Parathyroid adenoma (tissue), 2 donors: ENCODE results near the gene CCDC137.

Experiments used
- H2AFZ ChIP-seq: fragments of 300-600 bp; sonication (generic); one replicate; pipeline ENCODE4 v1.7.0; 2017; ENCODE audit warnings: antibody characterized with exemption, mild to moderate bottlenecking
- H3K27ac ChIP-seq: fragments of 300-600 bp; sonication (generic); one replicate; pipeline ENCODE4 v1.7.0; 2017
- H3K27me3 ChIP-seq: fragments of 300-600 bp; sonication (generic); one replicate; pipeline ENCODE4 v1.7.0; 2017; ENCODE audit warnings: low read length; ENCODE audit not compliant: control insufficient read depth, insufficient read depth
- H3K36me3 ChIP-seq: fragments of 300-600 bp; sonication (generic); one replicate; pipeline ENCODE4 v1.7.0; 2017; ENCODE audit warnings: low read length; ENCODE audit not compliant: control insufficient read depth, insufficient read depth
- H3K4me1 ChIP-seq: fragments of 300-600 bp; sonication (generic); one replicate; pipeline ENCODE4 v1.7.0; 2017; ENCODE audit warnings: control low read depth
- H3K4me2 ChIP-seq: fragments of 300-600 bp; sonication (generic); one replicate; pipeline ENCODE4 v1.7.0; 2017; ENCODE audit warnings: low read length
- H3K4me3 ChIP-seq: fragments of 300-600 bp; sonication (generic); one replicate; pipeline ENCODE4 v1.7.0; 2017; ENCODE audit warnings: low read depth, low read length
- H3K79me2 ChIP-seq: fragments of 300-600 bp; sonication (generic); one replicate; pipeline ENCODE4 v1.7.0; 2017; ENCODE audit warnings: control low read depth
- H3K9ac ChIP-seq: fragments of 300-600 bp; sonication (generic); one replicate; pipeline ENCODE4 v1.7.0; 2017; ENCODE audit warnings: mild to moderate bottlenecking
- H3K9me3 ChIP-seq: fragments of 300-600 bp; sonication (generic); one replicate; pipeline ENCODE4 v1.7.0; 2017; ENCODE audit warnings: low read length; ENCODE audit not compliant: control insufficient read depth
- TF ChIP-seq, protein P1 (sequence below): fragments of 300-600 bp; sonication (generic); IDR thresholded peaks from one replicate; pipeline ENCODE4 v1.7.0; 2017; ENCODE audit warnings: antibody characterized with exemption, mild to moderate bottlenecking
- donor health status: primary hyperparathyroidism.

CCDC137 gene

DNA sequence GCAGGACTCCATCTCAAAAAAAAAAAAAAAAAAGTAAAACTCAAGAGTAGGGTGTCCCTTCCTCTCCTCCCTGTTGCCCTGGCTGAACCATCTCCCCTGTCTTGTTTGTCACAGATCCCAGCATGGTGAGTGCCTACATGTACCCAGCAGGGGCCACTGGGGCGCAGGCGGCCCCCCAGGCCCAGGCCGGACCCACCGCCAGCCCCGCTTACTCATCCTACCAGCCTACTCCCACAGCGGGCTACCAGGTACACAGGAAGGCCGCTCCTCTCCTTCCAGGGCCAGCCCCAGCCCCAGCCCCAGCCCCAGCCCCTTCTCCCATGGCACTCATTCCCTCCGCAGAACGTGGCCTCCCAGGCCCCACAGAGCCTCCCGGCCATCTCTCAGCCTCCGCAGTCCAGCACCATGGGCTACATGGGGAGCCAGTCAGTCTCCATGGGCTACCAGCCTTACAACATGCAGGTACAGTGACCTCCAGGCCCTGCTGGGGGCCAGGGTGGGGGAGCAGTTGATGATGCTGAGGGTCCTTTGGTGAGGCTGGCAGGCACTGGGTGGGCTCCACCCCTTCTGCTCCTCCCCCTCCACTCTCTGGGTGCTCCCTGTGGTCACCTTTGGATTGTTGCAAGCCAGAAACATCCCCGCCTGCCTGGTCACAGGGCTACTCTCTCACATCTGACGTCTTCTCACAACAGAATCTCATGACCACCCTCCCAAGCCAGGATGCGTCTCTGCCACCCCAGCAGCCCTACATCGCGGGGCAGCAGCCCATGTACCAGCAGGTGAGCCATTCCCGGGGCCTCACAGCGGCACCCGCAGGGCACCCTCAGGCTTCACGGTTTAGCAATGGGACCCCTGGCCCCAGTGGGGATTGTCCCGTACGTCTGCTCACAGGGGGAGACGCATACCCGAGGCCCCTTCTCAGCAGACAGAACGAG, 34.1 kb downstream of the CCDC137 start:
- H3K36me3 ChIP-seq = no peaks in the 10 kb centered on the region
- H3K4me3 ChIP-seq = no peak overlapping the region
- H3K4me1 ChIP-seq = peaks cover 11% of the 10 kb centered on the region
- no peak overlapping the region for H3K4me2 ChIP-seq
- H3K9ac ChIP-seq = no peak overlapping the region
- H2AFZ ChIP-seq = no peak overlapping the region
- peaks cover 30% of the 10 kb centered on the region for H3K79me2 ChIP-seq
- TF ChIP-seq, protein P1, sequence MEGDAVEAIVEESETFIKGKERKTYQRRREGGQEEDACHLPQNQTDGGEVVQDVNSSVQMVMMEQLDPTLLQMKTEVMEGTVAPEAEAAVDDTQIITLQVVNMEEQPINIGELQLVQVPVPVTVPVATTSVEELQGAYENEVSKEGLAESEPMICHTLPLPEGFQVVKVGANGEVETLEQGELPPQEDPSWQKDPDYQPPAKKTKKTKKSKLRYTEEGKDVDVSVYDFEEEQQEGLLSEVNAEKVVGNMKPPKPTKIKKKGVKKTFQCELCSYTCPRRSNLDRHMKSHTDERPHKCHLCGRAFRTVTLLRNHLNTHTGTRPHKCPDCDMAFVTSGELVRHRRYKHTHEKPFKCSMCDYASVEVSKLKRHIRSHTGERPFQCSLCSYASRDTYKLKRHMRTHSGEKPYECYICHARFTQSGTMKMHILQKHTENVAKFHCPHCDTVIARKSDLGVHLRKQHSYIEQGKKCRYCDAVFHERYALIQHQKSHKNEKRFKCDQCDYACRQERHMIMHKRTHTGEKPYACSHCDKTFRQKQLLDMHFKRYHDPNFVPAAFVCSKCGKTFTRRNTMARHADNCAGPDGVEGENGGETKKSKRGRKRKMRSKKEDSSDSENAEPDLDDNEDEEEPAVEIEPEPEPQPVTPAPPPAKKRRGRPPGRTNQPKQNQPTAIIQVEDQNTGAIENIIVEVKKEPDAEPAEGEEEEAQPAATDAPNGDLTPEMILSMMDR = no peak
- no peak overlapping the region for H3K27ac ChIP-seq
- no peaks in the 10 kb centered on the region for H3K9me3 ChIP-seq
- no peaks in the 10 kb centered on the region for H3K27me3 ChIP-seq

GRCh38 chr17:81701288-81702071, 34.9 kb downstream of the CCDC137 start:
- Histone ChIP-seq H3K27me3 (no peaks in the 10 kb centered on the region), H3K4me3 (peak overlapping the region; percentile 94), H3K79me2 (peaks cover 30% of the 10 kb centered on the region), H3K4me2 (peak overlapping the region; percentile 78), H3K9ac (no peak overlapping the region), H3K4me1 (peaks cover 11% of the 10 kb centered on the region), H3K9me3 (no peaks in the 10 kb centered on the region), H3K36me3 (no peaks in the 10 kb centered on the region), H2AFZ (no peak overlapping the region), H3K27ac (no peak overlapping the region)
- TF ChIP-seq, protein P1 = no peak

DNA sequence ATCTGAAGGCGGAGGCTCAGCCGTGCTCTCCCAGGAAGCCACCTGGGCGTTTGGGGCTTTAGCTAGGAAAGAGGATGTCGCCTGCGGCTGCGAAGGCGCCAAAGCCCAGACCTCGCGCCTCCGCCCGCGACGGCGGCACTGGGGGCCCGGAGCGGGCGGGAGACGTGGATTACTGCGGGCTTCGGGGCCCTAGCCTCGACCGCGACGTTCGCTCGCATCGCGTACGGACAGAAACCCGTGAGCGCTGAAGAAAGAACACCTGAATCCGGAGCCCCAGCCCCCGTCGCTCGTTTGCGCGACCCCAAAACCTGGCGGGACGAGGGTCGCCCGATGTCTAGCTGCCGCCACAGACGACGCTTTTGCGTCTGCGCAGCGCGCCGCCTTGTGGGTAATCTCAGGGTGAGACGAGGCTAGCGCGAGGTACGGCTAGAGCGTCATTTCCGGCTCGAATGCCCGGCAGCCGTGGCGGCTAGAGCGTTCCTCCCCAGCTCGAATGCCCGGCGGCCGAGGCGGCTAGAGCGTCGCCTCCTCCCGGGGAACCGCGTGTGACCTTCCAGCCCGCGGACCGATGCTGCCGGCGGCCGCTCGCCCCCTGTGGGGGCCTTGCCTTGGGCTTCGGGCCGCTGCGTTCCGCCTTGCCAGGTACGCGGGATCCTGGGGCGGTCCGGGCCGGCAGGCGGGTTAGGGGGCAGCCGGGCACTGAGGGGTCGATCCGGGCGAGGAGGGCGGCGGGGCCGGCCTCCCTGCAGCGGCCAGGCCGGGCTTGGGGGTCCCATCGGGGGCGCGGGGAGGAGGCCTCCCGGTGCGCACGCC, 36.6 kb downstream of the CCDC137 start, which contains the start of gene MRPL12:
TSS of gene MRPL12 (plus strand) at position 434 of the 813 bp plus-strand sequence. CDS start at position 569, 135 bp downstream.
- Histone ChIP-seq H3K4me3 (peak within 1 kb of the TSS; percentile 94), H3K4me1 (peaks cover 11% of the 10 kb centered on the region), H3K79me2 (peaks cover 25% of the 10 kb centered on the region), H3K4me2 (peak within 1 kb of the TSS; percentile 78), H3K9me3 (no peaks in the 10 kb centered on the region), H3K9ac (peak within 1 kb of the TSS; percentile 90), H3K27me3 (no peaks in the 10 kb centered on the region), H2AFZ (peak within 1 kb of the TSS; percentile 95), H3K27ac (peak within 1 kb of the TSS; percentile 90), H3K36me3 (no peaks in the 10 kb centered on the region)
- TF ChIP-seq, protein P1 = peak; percentile 65

- no peaks in the 10 kb centered on the region for H3K27me3 ChIP-seq
- no peaks in the 10 kb centered on the region for H3K9me3 ChIP-seq
- peak overlapping the region; percentile 90 for H3K27ac ChIP-seq
- no peaks in the 10 kb centered on the region for H3K36me3 ChIP-seq
- peak overlapping the region; percentile 90 for H3K9ac ChIP-seq
- H3K79me2 ChIP-seq = peaks cover 25% of the 10 kb centered on the region
- TF ChIP-seq, protein P1 = no peak
- peak overlapping the region; percentile 94 for H3K4me3 ChIP-seq
- peaks cover 11% of the 10 kb centered on the region for H3K4me1 ChIP-seq
- peak overlapping the region; percentile 95 for H2AFZ ChIP-seq
- peak overlapping the region; percentile 78 for H3K4me2 ChIP-seq
Observed at GRCh38 chr17:81703747-81704654, 37.5 kb downstream of the CCDC137 start.
